ENCODE results near the gene MAP2K1.
A peak's percentile ranks its signal among the peaks of the same experiment; 100 is the strongest.

Gene MAP2K1

DNA sequence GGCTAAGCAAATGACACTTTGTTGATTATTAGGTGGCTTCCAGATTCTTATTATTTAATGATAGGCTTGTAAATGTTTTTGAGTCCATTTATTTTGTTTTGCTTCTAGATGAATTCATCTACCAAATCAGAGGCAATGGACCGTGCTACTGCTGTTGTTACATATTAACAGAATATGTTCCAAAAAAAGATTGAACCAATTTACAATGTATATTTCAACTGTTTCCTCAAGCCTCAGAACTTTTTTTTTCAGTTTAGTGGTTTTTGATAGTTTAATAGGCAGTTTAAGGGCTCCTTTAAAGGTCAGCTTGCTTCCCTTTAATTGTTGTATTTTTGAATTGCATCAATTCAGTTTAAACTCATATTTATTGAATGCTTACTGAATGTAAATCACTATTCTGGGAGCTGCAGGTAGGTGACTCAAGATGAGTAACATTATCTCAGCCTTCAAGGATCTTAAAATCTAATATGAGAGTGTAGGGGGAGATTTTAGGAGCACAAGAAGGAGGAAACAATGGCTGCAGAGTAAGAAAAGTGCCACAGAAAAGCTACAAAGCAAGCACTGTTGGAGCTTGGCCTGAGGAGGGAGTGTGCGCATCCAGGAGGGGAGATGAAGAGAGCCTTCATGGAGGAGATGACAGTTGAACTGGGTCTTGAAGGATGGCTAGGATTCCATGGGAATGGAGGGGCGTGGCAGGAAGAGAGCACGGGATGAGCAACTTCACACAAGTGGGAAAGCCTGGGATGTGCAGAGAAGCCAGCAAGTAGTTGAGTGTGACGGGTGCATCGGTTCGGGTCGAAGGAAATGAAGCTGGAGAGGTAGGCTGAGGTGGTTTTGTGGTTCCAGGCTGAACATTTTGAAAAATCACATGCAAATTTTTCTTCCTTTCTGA is 14.7 kb downstream of the MAP2K1 start:
- TF ChIP-seq, protein P1, sequence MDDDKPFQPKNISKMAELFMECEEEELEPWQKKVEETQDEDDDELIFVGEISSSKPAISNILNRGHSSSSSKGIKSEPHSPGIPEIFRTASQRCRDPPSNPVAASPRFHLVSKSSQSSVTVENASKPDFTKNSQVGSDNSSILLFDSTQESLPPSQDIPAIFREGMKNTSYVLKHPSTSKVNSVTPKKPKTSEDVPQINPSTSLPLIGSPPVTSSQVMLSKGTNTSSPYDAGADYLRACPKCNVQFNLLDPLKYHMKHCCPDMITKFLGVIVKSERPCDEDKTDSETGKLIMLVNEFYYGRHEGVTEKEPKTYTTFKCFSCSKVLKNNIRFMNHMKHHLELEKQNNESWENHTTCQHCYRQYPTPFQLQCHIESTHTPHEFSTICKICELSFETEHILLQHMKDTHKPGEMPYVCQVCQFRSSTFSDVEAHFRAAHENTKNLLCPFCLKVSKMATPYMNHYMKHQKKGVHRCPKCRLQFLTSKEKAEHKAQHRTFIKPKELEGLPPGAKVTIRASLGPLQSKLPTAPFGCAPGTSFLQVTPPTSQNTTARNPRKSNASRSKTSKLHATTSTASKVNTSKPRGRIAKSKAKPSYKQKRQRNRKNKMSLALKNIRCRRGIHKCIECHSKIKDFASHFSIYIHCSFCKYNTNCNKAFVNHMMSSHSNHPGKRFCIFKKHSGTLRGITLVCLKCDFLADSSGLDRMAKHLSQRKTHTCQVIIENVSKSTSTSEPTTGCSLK (tag by site-specific recombination; IDR thresholded peaks at IDR 0.05), result no peak
- TF ChIP-seq, protein P2, sequence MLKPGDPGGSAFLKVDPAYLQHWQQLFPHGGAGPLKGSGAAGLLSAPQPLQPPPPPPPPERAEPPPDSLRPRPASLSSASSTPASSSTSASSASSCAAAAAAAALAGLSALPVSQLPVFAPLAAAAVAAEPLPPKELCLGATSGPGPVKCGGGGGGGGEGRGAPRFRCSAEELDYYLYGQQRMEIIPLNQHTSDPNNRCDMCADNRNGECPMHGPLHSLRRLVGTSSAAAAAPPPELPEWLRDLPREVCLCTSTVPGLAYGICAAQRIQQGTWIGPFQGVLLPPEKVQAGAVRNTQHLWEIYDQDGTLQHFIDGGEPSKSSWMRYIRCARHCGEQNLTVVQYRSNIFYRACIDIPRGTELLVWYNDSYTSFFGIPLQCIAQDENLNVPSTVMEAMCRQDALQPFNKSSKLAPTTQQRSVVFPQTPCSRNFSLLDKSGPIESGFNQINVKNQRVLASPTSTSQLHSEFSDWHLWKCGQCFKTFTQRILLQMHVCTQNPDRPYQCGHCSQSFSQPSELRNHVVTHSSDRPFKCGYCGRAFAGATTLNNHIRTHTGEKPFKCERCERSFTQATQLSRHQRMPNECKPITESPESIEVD (tag by site-specific recombination; IDR thresholded peaks at IDR 0.05), result peak; percentile 40; the same call in 1 of the 2 replicates
- no peak for TF ChIP-seq ZNF211 (tag by site-specific recombination; IDR thresholded peaks at IDR 0.05; ENCODE audit: low read depth)
- TF ChIP-seq ZNF544 (tag by site-specific recombination; IDR thresholded peaks at IDR 0.05), result no peak
- TF ChIP-seq ZFP37 (tag by site-specific recombination; IDR thresholded peaks at IDR 0.05), result no peak
- TF ChIP-seq YY2 (tag by site-specific recombination; IDR thresholded peaks at IDR 0.05), result 0 out of 2 replicates have a peak, but pooled peaks have one; percentile 19
- TF ChIP-seq SP7 (tag by site-specific recombination; IDR thresholded peaks at IDR 0.05), result no peak
- TF ChIP-seq ZNF791 (tag by site-specific recombination; IDR thresholded peaks at IDR 0.05), result no peak
- no peak for TF ChIP-seq ZNF16 (tag by site-specific recombination; IDR thresholded peaks at IDR 0.05; ENCODE audit: low read depth)
- no peak for TF ChIP-seq ZBTB48 (tag by site-specific recombination; IDR thresholded peaks at IDR 0.05)
- TF ChIP-seq BCL11A (tag by site-specific recombination; IDR thresholded peaks at IDR 0.05; ENCODE audit: low read depth), result no peak
- TF ChIP-seq, protein P3, sequence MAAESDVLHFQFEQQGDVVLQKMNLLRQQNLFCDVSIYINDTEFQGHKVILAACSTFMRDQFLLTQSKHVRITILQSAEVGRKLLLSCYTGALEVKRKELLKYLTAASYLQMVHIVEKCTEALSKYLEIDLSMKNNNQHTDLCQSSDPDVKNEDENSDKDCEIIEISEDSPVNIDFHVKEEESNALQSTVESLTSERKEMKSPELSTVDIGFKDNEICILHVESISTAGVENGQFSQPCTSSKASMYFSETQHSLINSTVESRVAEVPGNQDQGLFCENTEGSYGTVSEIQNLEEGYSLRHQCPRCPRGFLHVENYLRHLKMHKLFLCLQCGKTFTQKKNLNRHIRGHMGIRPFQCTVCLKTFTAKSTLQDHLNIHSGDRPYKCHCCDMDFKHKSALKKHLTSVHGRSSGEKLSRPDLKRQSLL (tag by site-specific recombination; IDR thresholded peaks at IDR 0.05), result no peak
- no peak for TF ChIP-seq ZNF121 (tag by site-specific recombination; IDR thresholded peaks at IDR 0.05)
- TF ChIP-seq, protein P4, sequence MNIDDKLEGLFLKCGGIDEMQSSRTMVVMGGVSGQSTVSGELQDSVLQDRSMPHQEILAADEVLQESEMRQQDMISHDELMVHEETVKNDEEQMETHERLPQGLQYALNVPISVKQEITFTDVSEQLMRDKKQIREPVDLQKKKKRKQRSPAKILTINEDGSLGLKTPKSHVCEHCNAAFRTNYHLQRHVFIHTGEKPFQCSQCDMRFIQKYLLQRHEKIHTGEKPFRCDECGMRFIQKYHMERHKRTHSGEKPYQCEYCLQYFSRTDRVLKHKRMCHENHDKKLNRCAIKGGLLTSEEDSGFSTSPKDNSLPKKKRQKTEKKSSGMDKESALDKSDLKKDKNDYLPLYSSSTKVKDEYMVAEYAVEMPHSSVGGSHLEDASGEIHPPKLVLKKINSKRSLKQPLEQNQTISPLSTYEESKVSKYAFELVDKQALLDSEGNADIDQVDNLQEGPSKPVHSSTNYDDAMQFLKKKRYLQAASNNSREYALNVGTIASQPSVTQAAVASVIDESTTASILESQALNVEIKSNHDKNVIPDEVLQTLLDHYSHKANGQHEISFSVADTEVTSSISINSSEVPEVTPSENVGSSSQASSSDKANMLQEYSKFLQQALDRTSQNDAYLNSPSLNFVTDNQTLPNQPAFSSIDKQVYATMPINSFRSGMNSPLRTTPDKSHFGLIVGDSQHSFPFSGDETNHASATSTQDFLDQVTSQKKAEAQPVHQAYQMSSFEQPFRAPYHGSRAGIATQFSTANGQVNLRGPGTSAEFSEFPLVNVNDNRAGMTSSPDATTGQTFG (tag by site-specific recombination; IDR thresholded peaks at IDR 0.05; ENCODE audit: borderline replicate concordance), result no peak
- 0 out of 2 replicates have a peak, but pooled peaks have one; percentile 11 for TF ChIP-seq ZBTB17 (tag by site-specific recombination; IDR thresholded peaks at IDR 0.05)
- no peak for TF ChIP-seq GFI1B (tag by site-specific recombination; IDR thresholded peaks at IDR 0.05)
- TF ChIP-seq SCRT1 (tag by site-specific recombination; IDR thresholded peaks at IDR 0.05; ENCODE audit: borderline replicate concordance), result no peak
- no peak for TF ChIP-seq ZNF624 (tag by site-specific recombination; IDR thresholded peaks at IDR 0.05)
- TF ChIP-seq GLIS2 (tag by site-specific recombination; IDR thresholded peaks at IDR 0.05), result no peak
- no peak for TF ChIP-seq ZNF629 (tag by site-specific recombination; IDR thresholded peaks at IDR 0.05)
- TF ChIP-seq ZNF274 (IDR thresholded peaks at IDR 0.05; ENCODE audit: low read length), result no peak
- TF ChIP-seq ZNF274 (tag by site-specific recombination; IDR thresholded peaks at IDR 0.05; ENCODE audit: borderline replicate concordance), result no peak
- TF ChIP-seq WT1 (tag by site-specific recombination; IDR thresholded peaks at IDR 0.05), result no peak
- TF ChIP-seq ZXDB (tag by site-specific recombination; IDR thresholded peaks at IDR 0.05), result no peak
- TF ChIP-seq ZFP3 (tag by site-specific recombination; IDR thresholded peaks at IDR 0.05; ENCODE audit: low read depth), result peak; percentile 74; the same call in 1 of the 2 replicates
- TF ChIP-seq, protein P5, sequence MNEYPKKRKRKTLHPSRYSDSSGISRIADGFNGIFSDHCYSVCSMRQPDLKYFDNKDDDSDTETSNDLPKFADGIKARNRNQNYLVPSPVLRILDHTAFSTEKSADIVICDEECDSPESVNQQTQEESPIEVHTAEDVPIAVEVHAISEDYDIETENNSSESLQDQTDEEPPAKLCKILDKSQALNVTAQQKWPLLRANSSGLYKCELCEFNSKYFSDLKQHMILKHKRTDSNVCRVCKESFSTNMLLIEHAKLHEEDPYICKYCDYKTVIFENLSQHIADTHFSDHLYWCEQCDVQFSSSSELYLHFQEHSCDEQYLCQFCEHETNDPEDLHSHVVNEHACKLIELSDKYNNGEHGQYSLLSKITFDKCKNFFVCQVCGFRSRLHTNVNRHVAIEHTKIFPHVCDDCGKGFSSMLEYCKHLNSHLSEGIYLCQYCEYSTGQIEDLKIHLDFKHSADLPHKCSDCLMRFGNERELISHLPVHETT (tag by site-specific recombination; IDR thresholded peaks at IDR 0.05), result no peak
- ChIA-PET CTCF (interaction anchor here (0.5 to 0.7 kb wide), 2 partner anchors 202 to 747 kb away, joined by 3 to 4 read pairs; no protein-coding TSS in a partner anchor), POLR2A (no interaction called here)
- peaks cover 0 to under 1% of the 10 kb centered on the region in 2 experiments; a peak in 1 of 3 replicates for H3K36me3 ChIP-seq (ENCODE audit: control insufficient read depth in 2 of 2, insufficient read depth in 1 of 2, low read length in 2 of 2)
- H3K27ac ChIP-seq (ENCODE audit: extremely low read depth, low read depth, low read length), result no peak overlapping the region
- H3K4me1 ChIP-seq (ENCODE audit: control insufficient read depth, insufficient read depth, low read length), result peaks cover 15% of the 10 kb centered on the region
- no peak overlapping the region for H3K4me3 ChIP-seq (ENCODE audit: low read depth, low read length)
- no peaks in the 10 kb centered on the region for H3K9me3 ChIP-seq (ENCODE audit: control insufficient read depth, insufficient read depth, low read depth, low read length)
